Activated T-cell treated with anti-CD3 and anti-CD28 coated beads, Interleukin-2, amount 50 U/mL, for 72 hours (primary cell): ENCODE data around the gene GABBR2. TPM values are rescaled to one million over a fixed set of nuclear protein-coding genes. Genes with fewer than 3 reads are reported as not detected.

Experiments
- ATAC-seq, 2 donors: fragments of 150-1000 bp; cut with Tn5 transposase; replicated peaks in 1 of 2; 2 replicates each; pipeline ENCODE4 v1.10.0; 2021; ENCODE audit warnings: moderate library complexity in 2 of 2, mild to moderate bottlenecking in 1 of 2
- DNase-seq, 2 donors: peaks; one replicate each; pipeline ENCODE4 v3.0.0; 2021 to 2022; ENCODE audit warnings: mixed read lengths in 1 of 2
- H3K27ac Mint-ChIP-seq: one replicate; pipeline ENCODE4 v1.8.0; 2022; ENCODE audit warnings: mild to moderate bottlenecking, moderate library complexity, mixed read lengths
- H3K27me3 Mint-ChIP-seq: one replicate; pipeline ENCODE4 v1.8.0; 2022; ENCODE audit warnings: low read depth, mixed read lengths
- H3K36me3 Mint-ChIP-seq, 2 donors: one replicate each; pipeline ENCODE4 v1.8.0; 2022; ENCODE audit warnings: mixed read lengths in 2 of 2, mild to moderate bottlenecking in 1 of 2; ENCODE audit not compliant: insufficient read depth in 2 of 2
- H3K4me1 Mint-ChIP-seq: one replicate; pipeline ENCODE4 v1.8.0; 2022; ENCODE audit warnings: low read depth, mixed read lengths
- H3K4me3 Mint-ChIP-seq, 2 donors: one replicate each; pipeline ENCODE4 v1.8.0; 2022; ENCODE audit warnings: mild to moderate bottlenecking in 2 of 2, mixed read lengths in 2 of 2, moderate library complexity in 2 of 2
- H3K9me3 Mint-ChIP-seq, 2 donors: one replicate each; pipeline ENCODE4 v1.8.0; 2022; ENCODE audit warnings: mixed read lengths in 2 of 2
- total RNA-seq, 2 donors: library from RNA; stranded (reverse); gene quantifications; one replicate each; pipeline ENCODE4 v1.2.3, GENCODE V29; 2022

GABBR2 gene
- total RNA-seq, 2 donors from 2014 or later, result not detected

DNA sequence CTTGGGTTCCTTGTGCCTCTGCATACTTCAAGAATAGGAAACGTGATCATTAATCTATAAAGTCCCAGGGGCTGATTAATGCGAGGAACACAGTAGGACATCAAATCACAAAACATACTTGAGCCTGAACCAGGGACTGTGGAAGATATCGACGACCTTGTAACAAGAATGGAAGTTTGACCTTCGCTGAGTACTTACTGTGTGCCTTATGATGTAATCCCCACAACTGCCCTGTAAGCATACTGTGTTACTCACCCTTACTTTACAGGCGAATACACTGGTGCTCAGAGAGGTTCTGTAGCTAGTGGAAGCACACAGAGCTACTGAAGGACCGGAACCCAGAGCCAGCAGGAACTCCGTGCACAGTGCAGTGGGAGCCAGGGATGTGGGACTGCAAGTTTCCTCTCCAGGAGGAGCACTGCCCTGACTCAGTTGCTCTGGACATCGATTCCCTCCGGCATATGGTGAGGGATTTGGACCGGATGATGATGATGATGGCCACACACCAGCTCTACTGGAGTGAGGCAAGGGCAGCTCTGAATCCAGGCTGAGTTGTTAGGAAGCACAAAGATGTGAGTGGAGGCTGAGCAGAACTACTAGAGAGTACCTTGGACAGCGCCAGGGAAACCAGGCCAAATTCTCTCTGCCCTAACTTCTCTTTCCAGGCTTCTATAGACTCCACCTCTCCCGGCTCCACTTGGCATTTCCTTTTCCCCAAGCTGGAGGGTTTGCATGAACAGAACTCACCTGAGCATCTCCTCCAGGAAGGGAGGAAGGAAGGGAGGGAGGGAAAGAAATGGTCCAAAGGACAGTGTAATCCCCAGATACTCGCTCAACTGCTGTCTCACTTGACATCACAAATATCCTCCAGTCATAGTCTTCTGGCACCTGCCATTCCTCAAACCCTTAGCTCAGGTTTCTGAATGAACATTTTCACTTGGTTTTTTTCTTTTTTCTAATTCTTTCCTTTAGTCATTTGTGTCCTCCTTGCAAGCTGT is 1.5 kb upstream of the GABBR2 start:
- Mint-ChIP-seq H3K36me3 (no peaks in the 10 kb centered on the region), H3K9me3 (no peaks in the 10 kb centered on the region), H3K27me3 (peaks cover 50% of the 10 kb centered on the region), H3K4me3 (peak overlapping the region; percentile 47 to 67), H3K4me1 (no peaks in the 10 kb centered on the region), H3K27ac (no peak overlapping the region)
- DNase-seq, result no peak
- no peak for ATAC-seq

DNA sequence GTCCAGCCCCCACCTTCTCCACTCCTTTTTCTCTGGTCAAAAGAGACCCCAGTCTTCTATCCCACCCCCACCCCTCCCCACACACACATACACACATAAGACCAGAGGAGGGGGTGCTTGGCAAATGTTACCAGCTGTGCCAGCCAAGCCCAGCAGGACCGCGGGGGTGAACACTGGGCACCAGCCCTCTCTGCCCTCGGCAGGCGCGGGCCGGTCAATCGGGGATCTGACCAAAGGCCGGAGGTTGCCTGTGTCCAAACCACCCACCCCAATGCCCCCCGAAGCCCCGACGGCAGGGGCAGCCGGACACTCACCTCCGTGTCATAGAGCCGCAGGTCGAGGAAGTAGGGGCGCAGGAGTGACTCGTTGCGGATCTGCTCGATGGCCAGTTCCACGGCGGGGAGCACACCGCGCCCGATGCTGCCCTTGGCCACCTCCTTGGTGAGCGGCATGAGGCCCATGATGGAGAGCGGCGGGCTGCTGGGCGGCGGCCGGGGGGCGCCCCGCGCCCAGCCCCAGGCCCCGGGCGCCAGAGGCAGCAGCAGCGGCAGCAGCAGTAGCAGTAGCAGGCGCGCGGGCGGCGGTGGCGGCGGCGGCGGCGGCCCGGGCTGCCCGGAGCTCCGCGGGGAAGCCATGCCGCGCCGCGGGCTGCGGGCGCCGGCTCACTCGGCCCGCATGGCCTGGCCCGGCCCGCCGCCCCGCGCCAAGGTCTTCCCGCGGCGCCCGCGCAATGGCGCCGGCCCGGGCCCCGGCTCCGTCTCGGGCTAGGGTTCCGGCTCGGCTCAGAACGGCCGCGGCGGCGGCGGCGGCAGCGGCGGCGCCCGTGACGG is 417 bp downstream of the GABBR2 start:
- no peak overlapping the region for H3K27ac Mint-ChIP-seq

DNA sequence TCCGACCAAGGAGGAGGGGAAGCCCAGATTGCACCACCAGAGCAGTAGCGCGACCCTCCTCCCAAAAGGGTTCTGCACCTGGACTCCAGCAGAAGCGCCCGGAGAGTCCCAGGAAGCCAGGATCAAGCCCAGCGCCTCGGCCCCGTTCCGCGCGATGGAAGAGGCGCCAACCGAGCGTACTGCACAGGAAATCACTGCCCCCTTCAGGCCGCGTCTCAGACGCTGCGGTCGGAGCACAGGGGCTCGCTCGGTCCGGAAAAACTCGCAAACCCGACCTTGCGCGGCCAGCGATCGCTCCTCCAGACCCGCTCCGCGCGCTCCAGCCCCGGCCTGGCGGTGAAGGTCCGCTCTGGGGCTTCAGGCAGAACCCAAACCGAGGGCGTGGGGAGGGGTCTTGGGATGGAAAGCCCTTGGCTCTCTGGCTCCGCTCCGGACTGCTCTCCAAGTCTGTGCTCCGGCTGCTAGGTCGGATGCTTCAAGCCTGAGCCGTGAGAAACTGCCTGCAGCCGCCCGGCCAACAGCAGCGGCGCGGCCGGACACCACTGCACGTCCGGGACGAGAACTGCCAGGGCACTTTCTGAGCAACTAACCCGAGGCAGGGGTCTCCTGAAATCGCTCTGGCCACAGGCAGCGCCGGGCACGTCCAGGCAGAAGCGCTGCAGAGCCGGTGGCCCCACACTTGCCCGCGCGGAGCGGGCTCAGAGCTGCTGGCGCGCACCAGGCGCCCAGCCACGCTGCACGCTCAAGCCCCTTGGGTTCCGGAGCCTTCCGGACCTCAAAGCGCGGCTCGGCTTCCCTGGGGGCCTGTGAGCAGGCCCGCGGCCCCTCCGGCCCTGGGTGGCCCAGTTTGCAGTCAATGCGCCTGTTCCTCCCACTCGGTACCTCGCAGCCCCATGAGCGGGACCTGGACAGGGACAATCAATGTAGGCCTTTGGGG is 1.3 kb downstream of the GABBR2 start:
- Mint-ChIP-seq H3K4me1 (no peaks in the 10 kb centered on the region), H3K4me3 (peak overlapping the region in 1 of 2 donors; percentile 41), H3K9me3 (no peaks in the 10 kb centered on the region), H3K36me3 (no peaks in the 10 kb centered on the region), H3K27me3 (peaks cover 66% of the 10 kb centered on the region), H3K27ac (no peak overlapping the region)
- peak; percentile 38 to 46 for DNase-seq
- ATAC-seq, result peak; percentile 66 to 69

More for the DNA sequence above, 417 bp downstream of the GABBR2 start:
- H3K36me3 Mint-ChIP-seq, result no peaks in the 10 kb centered on the region
- DNase-seq, result no peak
- H3K27me3 Mint-ChIP-seq, result peaks cover 60% of the 10 kb centered on the region
- peak overlapping the region in 1 of 2 donors; percentile 62 for H3K4me3 Mint-ChIP-seq
- ATAC-seq, result no peak
- no peaks in the 10 kb centered on the region for H3K4me1 Mint-ChIP-seq
- no peaks in the 10 kb centered on the region for H3K9me3 Mint-ChIP-seq

- Mint-ChIP-seq H3K27me3 (peaks cover 67% of the 10 kb centered on the region), H3K4me3 (peak overlapping the region in 1 of 2 donors; percentile 41), H3K27ac (no peak overlapping the region), H3K36me3 (no peaks in the 10 kb centered on the region), H3K9me3 (no peaks in the 10 kb centered on the region), H3K4me1 (no peaks in the 10 kb centered on the region)
- ATAC-seq (peak in 1 of 2 donors; percentile 11), DNase-seq (no peak)
Measured at GRCh38 chr9:98706651-98707165, 2.0 kb downstream of the GABBR2 start.

GRCh38 chr9:98702835-98703380 is 5.8 kb downstream of the GABBR2 start:
- H3K4me3 Mint-ChIP-seq, result no peak overlapping the region
- no peaks in the 10 kb centered on the region for H3K9me3 Mint-ChIP-seq
- no peak overlapping the region for H3K27ac Mint-ChIP-seq
- DNase-seq (no peak), ATAC-seq (no peak)
- H3K4me1 Mint-ChIP-seq, result no peaks in the 10 kb centered on the region
- peaks cover 70% of the 10 kb centered on the region for H3K27me3 Mint-ChIP-seq
- no peaks in the 10 kb centered on the region for H3K36me3 Mint-ChIP-seq

- Mint-ChIP-seq H3K27ac (no peak overlapping the region), H3K36me3 (no peaks in the 10 kb centered on the region), H3K4me3 (no peak overlapping the region), H3K27me3 (peaks cover 70% of the 10 kb centered on the region), H3K4me1 (no peaks in the 10 kb centered on the region), H3K9me3 (no peaks in the 10 kb centered on the region)
- ATAC-seq, result no peak
- no peak for DNase-seq
Measured at GRCh38 chr9:98702340-98702739, 6.4 kb downstream of the GABBR2 start.

DNA sequence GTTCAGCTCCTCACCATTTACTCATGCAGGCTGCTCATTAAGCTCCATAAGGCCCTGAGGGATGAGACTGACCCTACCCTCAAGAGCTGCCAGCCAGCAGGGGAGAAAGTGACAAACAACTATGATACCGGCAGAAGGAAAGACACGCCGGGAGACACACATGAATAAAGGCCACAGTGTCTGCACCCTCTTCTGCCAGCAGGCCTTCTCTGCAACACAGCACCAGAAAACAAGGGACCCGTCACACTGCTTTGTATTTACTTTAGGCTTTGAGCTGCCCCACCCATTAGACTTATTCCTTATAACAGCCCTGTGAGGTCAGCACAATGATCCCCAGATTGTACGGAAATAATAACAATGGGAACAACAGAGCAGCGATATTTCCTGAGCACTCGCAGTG is 7.2 kb downstream of the GABBR2 start:
- Mint-ChIP-seq H3K9me3 (no peaks in the 10 kb centered on the region), H3K27me3 (peaks cover 63% of the 10 kb centered on the region), H3K36me3 (no peaks in the 10 kb centered on the region), H3K27ac (no peak overlapping the region), H3K4me3 (no peak overlapping the region), H3K4me1 (no peaks in the 10 kb centered on the region)
- DNase-seq (no peak), ATAC-seq (no peak)

- DNase-seq (no peak), ATAC-seq (no peak)
- Mint-ChIP-seq H3K9me3 (no peaks in the 10 kb centered on the region), H3K27me3 (peaks cover 59% of the 10 kb centered on the region), H3K4me3 (no peak overlapping the region), H3K36me3 (no peaks in the 10 kb centered on the region), H3K27ac (no peak overlapping the region), H3K4me1 (no peaks in the 10 kb centered on the region)
Measured at GRCh38 chr9:98700801-98701200, 7.9 kb downstream of the GABBR2 start.

DNA sequence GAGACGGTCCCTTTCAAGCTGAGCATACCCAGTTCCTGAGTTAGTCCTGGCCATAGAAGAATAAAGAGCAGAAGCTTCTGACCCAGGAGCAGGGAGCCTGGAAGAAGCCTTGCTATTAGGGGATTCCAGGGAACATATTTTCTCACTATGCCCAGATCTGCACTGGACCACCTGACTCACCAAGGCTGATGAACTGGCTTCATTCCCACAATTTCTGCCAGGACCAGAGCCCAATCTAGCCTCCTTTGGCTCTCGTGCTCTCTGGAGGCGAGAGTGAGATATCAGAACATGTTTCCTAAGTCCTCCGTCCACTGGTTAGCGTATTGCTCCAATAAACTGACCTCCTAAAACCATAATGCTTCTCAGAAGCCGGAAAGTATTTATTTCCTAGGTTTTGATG is 9.9 kb downstream of the GABBR2 start:
- no peak overlapping the region for H3K27ac Mint-ChIP-seq
- H3K9me3 Mint-ChIP-seq, result no peaks in the 10 kb centered on the region
- no peak overlapping the region for H3K4me3 Mint-ChIP-seq
- H3K27me3 Mint-ChIP-seq, result peaks cover 59% of the 10 kb centered on the region
- DNase-seq (no peak), ATAC-seq (no peak)
- H3K36me3 Mint-ChIP-seq, result no peaks in the 10 kb centered on the region
- H3K4me1 Mint-ChIP-seq, result no peaks in the 10 kb centered on the region

- H3K27me3 Mint-ChIP-seq, result peaks cover 42% of the 10 kb centered on the region
- DNase-seq (no peak), ATAC-seq (no peak)
- H3K36me3 Mint-ChIP-seq, result no peaks in the 10 kb centered on the region
- no peak overlapping the region for H3K4me3 Mint-ChIP-seq
- H3K4me1 Mint-ChIP-seq, result no peaks in the 10 kb centered on the region
- no peak overlapping the region for H3K27ac Mint-ChIP-seq
- H3K9me3 Mint-ChIP-seq, result no peaks in the 10 kb centered on the region
Measured at GRCh38 chr9:98694943-98695342, 13.8 kb downstream of the GABBR2 start.

- ATAC-seq, result no peak
- Mint-ChIP-seq H3K27me3 (peaks cover 27% of the 10 kb centered on the region), H3K9me3 (no peaks in the 10 kb centered on the region), H3K4me3 (no peak overlapping the region), H3K27ac (no peak overlapping the region), H3K36me3 (no peaks in the 10 kb centered on the region), H3K4me1 (no peaks in the 10 kb centered on the region)
- DNase-seq, result no peak
Measured at GRCh38 chr9:98692392-98692791, 16.3 kb downstream of the GABBR2 start.

DNA sequence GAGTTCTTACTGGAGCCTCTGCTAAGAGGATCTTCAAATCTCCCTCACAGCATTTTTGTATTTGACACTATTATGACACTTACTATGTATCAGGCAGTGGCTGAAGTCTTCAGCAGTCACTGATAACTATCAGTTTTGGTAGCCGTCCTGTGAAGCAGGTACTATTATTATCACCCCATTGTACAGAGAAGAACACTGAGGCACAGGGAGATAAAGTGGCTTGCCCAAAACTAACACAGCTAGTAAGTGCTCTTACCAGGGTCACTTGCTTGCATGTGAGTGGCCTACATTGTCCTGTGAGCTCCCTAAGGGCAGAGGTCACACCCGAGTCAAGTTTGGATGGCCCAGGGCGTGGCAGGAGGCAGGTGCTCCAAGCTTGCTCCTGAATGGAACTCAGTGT is 16.8 kb downstream of the GABBR2 start:
- no peaks in the 10 kb centered on the region for H3K36me3 Mint-ChIP-seq
- no peaks in the 10 kb centered on the region for H3K9me3 Mint-ChIP-seq
- no peaks in the 10 kb centered on the region for H3K4me1 Mint-ChIP-seq
- H3K4me3 Mint-ChIP-seq, result no peak overlapping the region
- DNase-seq (no peak), ATAC-seq (no peak)
- H3K27me3 Mint-ChIP-seq, result peaks cover 27% of the 10 kb centered on the region
- H3K27ac Mint-ChIP-seq, result no peak overlapping the region
